GM21825 (cell line): ENCODE data around the gene VAX1.

ENCODE experiments used
- ATAC-seq: cut with Tn5 transposase; IDR thresholded peaks from one replicate; pipeline ENCODE4 v1.9.1; 2021; ENCODE audit warnings: mild to moderate bottlenecking, moderate library complexity; ENCODE audit not compliant: unreplicated experiment

VAX1 gene

GRCh38 chr10:117164592-117165537, 26.8 kb upstream of the VAX1 start:
- no peak for ATAC-seq

GRCh38 chr10:117163954-117164548, 26.0 kb upstream of the VAX1 start:
- no peak for ATAC-seq

GRCh38 chr10:117163061-117163953, 25.2 kb upstream of the VAX1 start:
- no peak for ATAC-seq

- ATAC-seq, result no peak
These were observed 24.3 kb upstream of the VAX1 start for GRCh38 chr10:117162093-117163060.

- ATAC-seq, result no peak
These were observed 23.4 kb upstream of the VAX1 start for GRCh38 chr10:117161386-117162033.

GRCh38 chr10:117160567-117160966, 22.5 kb upstream of the VAX1 start:
- no peak for ATAC-seq

GRCh38 chr10:117159390-117159789, 21.3 kb upstream of the VAX1 start:
- no peak for ATAC-seq

GRCh38 chr10:117158297-117158696, 20.2 kb upstream of the VAX1 start:
- no peak for ATAC-seq

GRCh38 chr10:117152668-117153067, 14.6 kb upstream of the VAX1 start:
- ATAC-seq, result no peak

GRCh38 chr10:117148284-117148683, 10.2 kb upstream of the VAX1 start:
- no peak for ATAC-seq

GRCh38 chr10:117145019-117145418, 6.9 kb upstream of the VAX1 start:
- no peak for ATAC-seq

- ATAC-seq, result no peak
These were observed 5.2 kb upstream of the VAX1 start for GRCh38 chr10:117143103-117143823.

- no peak for ATAC-seq
These were observed 2.4 kb upstream of the VAX1 start for GRCh38 chr10:117140525-117140902.

GRCh38 chr10:117139581-117140524, 1.8 kb upstream of the VAX1 start:
- ATAC-seq, result no peak

GRCh38 chr10:117138838-117139580, 939 bp upstream of the VAX1 start:
- no peak for ATAC-seq

- ATAC-seq, result no peak
These were observed 799 bp downstream of the VAX1 start for GRCh38 chr10:117137031-117137910.
